AG09319 (cell line): Measurements from ENCODE around the gene GLB1L.
A peak's percentile ranks its signal among the peaks of the same experiment; 100 is the strongest.

Experiments
- DNase-seq: peaks from one replicate; pipeline ENCODE4 v3.0.0-alpha.2; 2010; ENCODE audit warnings: low read depth; ENCODE audit errors: extremely low read depth
- CTCF ChIP-seq: IDR thresholded peaks from 2 replicates; pipeline ENCODE4 v1.5.1; 2011; ENCODE audit warnings: low read depth, mild to moderate bottlenecking, inconsistent platforms, low read length, moderate library complexity

The GLB1L gene

GRCh38 chr2:219245148-219245898 lies at the start of gene GLB1L, which contains the start of gene STK16:
TSS of gene GLB1L (minus strand) at chr2:219245444. CDS start at chr2:219243573, 1,871 bp downstream.
TSS of gene STK16 (plus strand) at chr2:219245479. CDS start at chr2:219246000, 521 bp downstream.
- TF ChIP-seq CTCF: no peak
- peak; percentile 84 for DNase-seq

- TF ChIP-seq CTCF: peak; percentile 75
- peak; percentile 41 for DNase-seq
These were observed 49.4 kb upstream of the GLB1L start for GRCh38 chr2:219294356-219295351.

- TF ChIP-seq CTCF: no peak
- DNase-seq: no peak
These were observed 48.5 kb upstream of the GLB1L start for GRCh38 chr2:219293736-219294231.

GRCh38 chr2:219292616-219293015 lies 47.4 kb upstream of the GLB1L start:
- TF ChIP-seq CTCF: no peak
- DNase-seq: no peak

- TF ChIP-seq CTCF: no peak
- no peak for DNase-seq
These were observed 46.8 kb upstream of the GLB1L start for GRCh38 chr2:219291910-219292490.

GRCh38 chr2:219291394-219291793 lies 46.1 kb upstream of the GLB1L start:
- no peak for DNase-seq
- no peak for TF ChIP-seq CTCF
